ENCODE measurements around the gene BMP2K.
"Not testable (repeated sequence)": the region's sequence is repeated elsewhere in the genome, so short reads cannot be mapped to it uniquely, and the experiment has no call there.

Gene BMP2K

DNA sequence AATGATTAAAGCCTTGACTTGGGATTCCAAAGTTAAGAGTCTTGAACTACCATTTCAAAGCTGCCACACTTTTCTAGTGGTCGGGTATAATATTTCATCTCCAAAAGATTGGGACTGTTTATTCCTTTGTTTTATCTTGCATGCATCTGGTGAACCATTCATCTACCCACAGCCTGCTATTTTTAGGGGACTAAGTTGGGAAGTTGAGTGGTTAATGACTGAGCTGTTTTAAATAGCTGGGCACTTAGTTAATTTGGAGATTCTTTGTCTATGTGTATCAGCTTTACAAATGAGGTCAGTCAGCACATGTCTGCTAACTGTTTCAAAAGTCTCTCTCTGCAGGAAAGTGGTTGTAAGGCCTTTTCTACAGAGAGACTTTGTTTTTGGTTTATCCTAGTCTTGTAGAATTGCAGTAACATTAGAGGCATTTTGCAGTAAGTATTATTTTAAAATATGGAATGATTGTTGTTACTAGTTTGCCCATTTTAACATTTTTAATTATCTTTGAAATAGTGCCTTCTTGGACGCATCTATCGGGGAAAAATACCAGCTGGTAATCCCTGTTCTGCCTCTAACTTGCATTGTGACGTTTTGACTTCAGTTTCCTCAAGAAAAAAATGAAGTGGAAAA, 8.2 kb downstream of the BMP2K start:
- TF ChIP-seq, protein P1, sequence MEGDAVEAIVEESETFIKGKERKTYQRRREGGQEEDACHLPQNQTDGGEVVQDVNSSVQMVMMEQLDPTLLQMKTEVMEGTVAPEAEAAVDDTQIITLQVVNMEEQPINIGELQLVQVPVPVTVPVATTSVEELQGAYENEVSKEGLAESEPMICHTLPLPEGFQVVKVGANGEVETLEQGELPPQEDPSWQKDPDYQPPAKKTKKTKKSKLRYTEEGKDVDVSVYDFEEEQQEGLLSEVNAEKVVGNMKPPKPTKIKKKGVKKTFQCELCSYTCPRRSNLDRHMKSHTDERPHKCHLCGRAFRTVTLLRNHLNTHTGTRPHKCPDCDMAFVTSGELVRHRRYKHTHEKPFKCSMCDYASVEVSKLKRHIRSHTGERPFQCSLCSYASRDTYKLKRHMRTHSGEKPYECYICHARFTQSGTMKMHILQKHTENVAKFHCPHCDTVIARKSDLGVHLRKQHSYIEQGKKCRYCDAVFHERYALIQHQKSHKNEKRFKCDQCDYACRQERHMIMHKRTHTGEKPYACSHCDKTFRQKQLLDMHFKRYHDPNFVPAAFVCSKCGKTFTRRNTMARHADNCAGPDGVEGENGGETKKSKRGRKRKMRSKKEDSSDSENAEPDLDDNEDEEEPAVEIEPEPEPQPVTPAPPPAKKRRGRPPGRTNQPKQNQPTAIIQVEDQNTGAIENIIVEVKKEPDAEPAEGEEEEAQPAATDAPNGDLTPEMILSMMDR (IDR thresholded peaks at IDR 0.05; ENCODE audit: low read length, missing control alignments): no peak
- no peak overlapping the region for H3K4me3 ChIP-seq (replicated peaks; ENCODE audit: low read depth, low read length)
- peak; percentile 40 for DNase-seq (ENCODE audit: low read depth)

DNA sequence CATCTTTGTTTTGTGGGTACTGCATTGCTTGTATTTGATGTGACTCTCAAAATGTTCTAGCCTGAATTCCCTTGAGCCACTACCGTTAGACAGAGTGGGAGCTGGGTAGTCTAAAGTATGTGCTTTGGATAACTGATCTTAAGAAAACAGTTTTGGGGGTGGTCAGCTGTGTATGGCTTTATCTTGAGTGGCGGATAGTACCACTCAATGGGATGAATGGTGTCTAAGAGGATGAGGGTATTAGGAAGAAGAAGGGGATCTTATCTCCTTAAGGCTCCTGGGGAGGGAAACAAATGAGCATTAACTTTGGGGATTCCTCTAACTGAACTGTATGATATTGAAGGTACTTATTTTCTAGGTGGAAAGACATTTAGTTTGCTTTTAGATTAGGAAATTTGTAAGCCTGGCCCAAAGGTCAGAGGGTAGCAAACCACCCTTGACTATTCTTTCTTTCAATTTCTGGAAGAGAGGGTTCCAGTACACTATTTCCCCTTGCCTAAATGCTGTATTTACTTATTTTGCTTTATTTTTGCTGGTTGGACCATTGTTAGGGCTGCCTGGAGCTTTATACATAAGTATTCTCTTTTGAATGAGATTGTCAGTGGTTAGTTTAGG, 11.3 kb downstream of the BMP2K start:
- DNase-seq (ENCODE audit: low read depth): no peak
- TF ChIP-seq, protein P1 (IDR thresholded peaks at IDR 0.05; ENCODE audit: low read length, missing control alignments): no peak
- H3K4me3 ChIP-seq (replicated peaks; ENCODE audit: low read depth, low read length): no peak overlapping the region

DNA sequence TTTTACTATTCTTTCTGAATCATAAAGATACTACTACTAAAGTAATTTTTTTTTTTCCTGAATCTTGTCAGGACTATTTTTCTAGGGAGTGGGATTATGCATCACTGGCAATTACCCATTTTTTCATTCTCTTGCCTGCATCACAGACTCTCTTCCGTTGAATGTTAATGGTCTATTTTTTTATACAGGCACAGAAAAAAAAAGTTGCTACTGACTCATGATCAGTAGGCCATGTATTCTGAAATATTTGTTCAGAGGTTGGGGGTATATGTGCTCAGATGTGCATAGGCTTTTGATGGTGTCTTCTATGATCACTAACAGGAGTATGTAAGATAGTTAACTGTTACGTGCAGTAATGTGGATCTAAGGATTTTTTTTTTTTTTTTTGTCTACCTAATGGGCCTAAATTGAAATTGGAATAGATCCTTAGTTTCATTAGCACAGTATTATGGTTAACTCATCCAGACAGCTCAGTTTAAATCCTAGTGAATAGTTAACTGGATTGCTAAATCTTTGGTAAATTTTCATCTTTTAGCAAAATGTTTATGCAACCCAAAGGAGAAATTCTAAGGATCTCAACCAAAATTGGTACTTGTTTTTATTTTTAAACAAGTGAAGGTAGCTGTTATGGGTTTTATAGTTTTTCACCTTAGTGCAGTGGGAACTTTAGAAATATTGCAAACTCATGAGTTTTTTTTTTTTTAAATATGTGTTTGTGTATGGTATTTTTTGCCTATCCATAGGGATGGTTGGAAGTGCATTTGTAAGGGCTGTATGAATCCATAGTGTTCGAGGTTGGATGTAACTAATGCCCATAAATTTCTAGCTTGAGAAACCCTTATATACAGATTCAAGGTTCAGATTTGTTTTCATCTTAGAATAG, 12.1 kb downstream of the BMP2K start:
- no peak overlapping the region for H3K4me3 ChIP-seq (replicated peaks; ENCODE audit: low read depth, low read length)
- DNase-seq (ENCODE audit: low read depth): no peak
- TF ChIP-seq, protein P1 (IDR thresholded peaks at IDR 0.05; ENCODE audit: low read length, missing control alignments): no peak

DNA sequence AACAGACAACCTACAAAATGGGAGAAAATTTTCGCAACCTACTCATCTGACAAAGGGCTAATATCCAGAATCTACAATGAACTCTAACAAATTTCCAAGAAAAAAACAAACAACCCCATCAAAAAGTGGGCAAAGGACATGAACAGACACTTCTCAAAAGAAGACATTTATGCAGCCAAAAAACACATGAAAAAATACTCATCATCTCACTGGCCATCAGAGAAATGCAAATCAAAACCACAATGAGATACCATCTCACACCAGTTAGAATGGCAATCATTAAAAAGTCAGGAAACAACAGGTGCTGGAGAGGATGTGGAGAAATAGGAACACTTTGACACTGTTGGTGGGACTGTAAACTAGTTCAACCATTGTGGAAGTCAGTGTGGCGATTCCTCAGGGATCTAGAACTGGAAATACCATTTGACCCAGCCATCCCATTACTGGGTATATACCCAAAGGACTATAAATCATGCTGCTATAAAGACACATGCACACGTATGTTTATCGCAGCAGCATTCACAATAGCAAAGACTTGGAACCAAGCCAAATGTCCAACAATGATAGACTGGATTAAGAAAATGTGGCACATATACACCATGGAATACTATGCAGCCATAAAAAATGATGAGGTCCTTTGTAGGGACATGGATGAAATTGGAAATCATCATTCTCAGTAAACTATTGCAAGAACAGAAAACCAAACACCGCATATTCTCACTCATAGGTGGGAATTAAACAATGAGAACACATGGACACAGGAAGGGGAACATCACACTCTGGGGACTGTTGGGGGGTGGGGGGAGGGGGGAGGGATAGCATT, 19.7 kb downstream of the BMP2K start:
- not testable (repeated sequence) for DNase-seq (ENCODE audit: low read depth); H3K4me3 ChIP-seq (replicated peaks; ENCODE audit: low read depth, low read length)

DNA sequence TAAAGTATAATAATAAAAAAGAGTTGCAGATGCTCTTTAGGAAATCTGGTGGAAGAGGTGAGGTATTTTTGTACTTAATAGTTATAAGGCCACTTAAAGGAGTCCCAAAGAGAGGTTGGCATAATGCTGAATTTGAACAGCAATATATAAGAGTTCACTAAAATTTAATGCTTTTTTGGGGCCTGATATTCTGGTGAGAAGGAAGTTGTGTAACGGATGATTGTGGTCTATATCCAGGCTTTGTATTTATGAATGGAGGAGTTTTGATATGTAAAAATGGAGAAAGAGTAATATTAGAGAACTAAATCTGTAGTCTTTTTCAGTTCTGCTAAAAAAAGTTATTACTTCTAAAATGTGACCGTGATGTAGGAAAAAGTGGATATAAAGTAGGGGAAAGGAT, 20.4 kb downstream of the BMP2K start:
- DNase-seq (ENCODE audit: low read depth): no peak
- TF ChIP-seq, protein P1 (IDR thresholded peaks at IDR 0.05; ENCODE audit: low read length, missing control alignments): no peak
- H3K4me3 ChIP-seq (replicated peaks; ENCODE audit: low read depth, low read length): no peak overlapping the region

DNA sequence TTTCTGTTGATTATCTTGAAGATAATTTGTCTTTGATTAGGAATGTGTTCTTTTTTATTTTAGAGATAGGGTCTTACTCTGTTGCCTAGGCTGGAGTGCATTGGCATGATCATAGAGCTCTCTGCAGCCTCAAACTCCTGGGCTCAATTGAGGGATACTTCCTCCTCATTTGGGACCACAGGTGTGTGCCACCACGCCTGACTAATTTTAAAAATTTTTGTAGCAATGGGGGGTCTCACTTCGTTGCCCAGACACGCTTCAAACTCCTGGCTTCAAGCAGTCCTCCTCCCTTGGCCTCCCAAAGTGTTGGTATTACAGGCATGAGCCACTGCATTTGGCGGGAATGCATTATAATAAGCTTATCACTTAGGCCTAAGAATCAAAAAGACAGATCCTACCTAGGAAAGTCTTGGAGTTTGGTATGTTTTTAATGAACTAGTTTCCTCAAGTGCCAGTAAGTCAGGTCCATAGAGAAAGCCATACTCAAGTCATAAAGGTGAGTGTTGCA, 21.7 kb downstream of the BMP2K start:
- TF ChIP-seq, protein P1 (IDR thresholded peaks at IDR 0.05; ENCODE audit: low read length, missing control alignments): no peak
- DNase-seq (ENCODE audit: low read depth): no peak
- H3K4me3 ChIP-seq (replicated peaks; ENCODE audit: low read depth, low read length): no peak overlapping the region
